H1 (cell line): Measurements from ENCODE around the gene IQCF2. TPM values are rescaled to one million over a fixed set of nuclear protein-coding genes. Genes with fewer than 3 reads are reported as not detected.

Experiments used
- CTCF ChIA-PET: fragments of 300-600 bp; sonication (Branson Sonifier 250); formaldehyde crosslinking; loops from one replicate; lab custom pipeline; 2021; ENCODE audit not compliant: partially characterized antibody; lab: Charles Lee
- POLR2A ChIA-PET: fragments of 300-600 bp; sonication (Branson Sonifier 250); formaldehyde crosslinking; loops from one replicate; lab custom pipeline; 2021; ENCODE audit warnings: inconsistent platforms; ENCODE audit not compliant: partially characterized antibody; lab: Charles Lee
- DNase-seq, 2 experiments: peaks; one replicate each; pipeline versions ENCODE4 v3.0.0 to v3.0.0-alpha.2; 2010 to 2022; ENCODE audit warnings: low spot score in 2 of 2, low read depth in 1 of 2, mixed read lengths in 1 of 2
- FAIRE-seq: peaks from 2 replicates; lab custom pipeline; 2011; peaks lifted over from hg19 to GRCh38; lab: Jason Lieb, UNC
- H2AFZ ChIP-seq: 2 replicates; pipeline ENCODE4 v1.8.1; 2012; ENCODE audit warnings: low read length, inconsistent platforms
- H2AK5ac ChIP-seq: 2 replicates; pipeline ENCODE4 v1.6.1; 2013; ENCODE audit warnings: low read depth, low read length
- H2BK120ac ChIP-seq: replicated peaks from 2 replicates; pipeline ENCODE3; 2013; ENCODE audit warnings: low read depth, low read length, inconsistent platforms
- H2BK12ac ChIP-seq: 2 replicates; pipeline ENCODE4 v1.6.1; 2013; ENCODE audit warnings: low read depth, low read length
- H2BK15ac ChIP-seq: 2 replicates; pipeline ENCODE4 v1.6.1; 2013; ENCODE audit warnings: low read length
- H2BK20ac ChIP-seq: 2 replicates; pipeline ENCODE4 v1.6.1; 2013; ENCODE audit warnings: low read length
- H2BK5ac ChIP-seq: 2 replicates; pipeline ENCODE4 v1.6.1; 2013; ENCODE audit warnings: low read depth, low read length
- H3K14ac ChIP-seq: 2 replicates; pipeline ENCODE4 v1.6.1; 2013; ENCODE audit warnings: inconsistent platforms; ENCODE audit not compliant: insufficient read length
- H3K18ac ChIP-seq: 2 replicates; pipeline ENCODE4 v1.6.1; 2013; ENCODE audit warnings: low read length; ENCODE audit errors: extremely low read depth
- H3K23ac ChIP-seq: 2 replicates; pipeline ENCODE4 v1.6.1; 2013; ENCODE audit warnings: inconsistent platforms; ENCODE audit not compliant: insufficient read length
- H3K23me2 ChIP-seq: 2 replicates; pipeline ENCODE4 v1.6.1; 2013; ENCODE audit warnings: low read depth, low read length
- H3K27ac ChIP-seq: 2 replicates; pipeline ENCODE4 v1.6.1; 2011; ENCODE audit warnings: low read depth, low read length, inconsistent platforms
- H3K27me3 ChIP-seq, 4 experiments: replicated peaks in 1 of 4; 1 replicate in 1 of 4; 2 replicates in 3 of 4; pipeline versions ENCODE4 v1.6.1 to v1.8.1; 2011 to 2013; ENCODE audit warnings: low read length in 3 of 4, mild to moderate bottlenecking in 3 of 4, inconsistent platforms in 2 of 4, mixed read lengths in 2 of 4, moderate library complexity in 1 of 4; ENCODE audit not compliant: control insufficient read depth in 3 of 4, insufficient read depth in 3 of 4; ENCODE audit errors: extremely low read depth in 1 of 4
- H3K36me3 ChIP-seq, 4 experiments: 2 replicates each; pipeline versions ENCODE4 v1.6.1 to v1.8.1; 2011 to 2013; ENCODE audit warnings: mild to moderate bottlenecking in 4 of 4, low read length in 3 of 4, moderate library complexity in 2 of 4, control low read depth in 1 of 4, inconsistent platforms in 1 of 4; ENCODE audit not compliant: insufficient read depth in 4 of 4, control insufficient read depth in 2 of 4
- H3K4ac ChIP-seq: replicated peaks from 2 replicates; pipeline ENCODE3; 2013; ENCODE audit warnings: low read length, low read depth, mixed read lengths, inconsistent platforms; ENCODE audit not compliant: insufficient read length
- H3K4me1 ChIP-seq, 4 experiments: replicated peaks in 1 of 4; 1 replicate in 1 of 4; 2 replicates in 3 of 4; pipeline versions ENCODE4 v1.6.1 to v1.8.1; 2011 to 2013; ENCODE audit warnings: low read length in 3 of 4, inconsistent platforms in 2 of 4, mixed read lengths in 1 of 4; ENCODE audit not compliant: insufficient read depth in 4 of 4, control insufficient read depth in 3 of 4
- H3K4me2 ChIP-seq, 2 experiments: 2 replicates each; pipeline versions ENCODE4 v1.6.1 to v1.8.1; 2011 to 2013; ENCODE audit warnings: low read depth in 2 of 2, low read length in 2 of 2, control low read depth in 1 of 2, inconsistent platforms in 1 of 2, mild to moderate bottlenecking in 1 of 2; ENCODE audit not compliant: insufficient read depth in 1 of 2
- H3K4me3 ChIP-seq, 4 experiments: fragments of 200-600, 300-600 bp in 1 of 4; sonication (generic), shearing (Covaris generic), sonication (Bioruptor Twin) in 1 of 4; 2 replicates each; pipeline versions ENCODE4 v1.5.1 to v1.8.1; 2011 to 2016; ENCODE audit warnings: low read length in 4 of 4, low read depth in 3 of 4, control low read depth in 2 of 4, inconsistent platforms in 2 of 4, mild to moderate bottlenecking in 2 of 4, mixed read lengths in 1 of 4, moderate library complexity in 1 of 4; ENCODE audit not compliant: insufficient read depth in 2 of 4; ENCODE audit errors: extremely low read depth in 1 of 4
- H3K56ac ChIP-seq: replicated peaks from 2 replicates; pipeline ENCODE3; 2013; ENCODE audit warnings: low read depth, mild to moderate bottlenecking, mixed read lengths, low read length, inconsistent platforms; ENCODE audit not compliant: insufficient read length
- H3K79me1 ChIP-seq: 2 replicates; pipeline ENCODE4 v1.6.1; 2013; ENCODE audit warnings: low read depth, low read length, control low read depth
- H3K79me2 ChIP-seq, 2 experiments: 2 replicates each; pipeline versions ENCODE4 v1.6.1 to v1.8.1; 2012 to 2013; ENCODE audit warnings: low read length in 2 of 2, mild to moderate bottlenecking in 2 of 2, inconsistent platforms in 1 of 2; ENCODE audit not compliant: insufficient read depth in 2 of 2, control insufficient read depth in 1 of 2
- H3K9ac ChIP-seq, 4 experiments: replicated peaks in 1 of 4; 1 replicate in 1 of 4; 2 replicates in 3 of 4; pipeline versions ENCODE4 v1.6.1 to v1.8.1; 2011 to 2013; ENCODE audit warnings: low read depth in 3 of 4, low read length in 3 of 4, control low read depth in 2 of 4, mild to moderate bottlenecking in 2 of 4, moderate library complexity in 2 of 4, inconsistent platforms in 1 of 4; ENCODE audit errors: extremely low read depth in 1 of 4
- H3K9me3 ChIP-seq, 2 experiments: 2 replicates each; pipeline versions ENCODE4 v1.6.1 to v1.8.1; 2012 to 2013; ENCODE audit warnings: mild to moderate bottlenecking in 2 of 2, moderate library complexity in 2 of 2, control low read depth in 1 of 2, inconsistent platforms in 1 of 2, low read depth in 1 of 2, low read length in 1 of 2, mixed read lengths in 1 of 2; ENCODE audit not compliant: insufficient read depth in 2 of 2
- H4K20me1 ChIP-seq, 2 experiments: replicated peaks in 1 of 2; 2 replicates each; pipeline versions ENCODE3 to v1.8.1; 2011 to 2013; ENCODE audit warnings: inconsistent platforms in 2 of 2, low read length in 2 of 2, mild to moderate bottlenecking in 1 of 2; ENCODE audit not compliant: insufficient read depth in 2 of 2, control insufficient read depth in 1 of 2
- H4K5ac ChIP-seq: 2 replicates; pipeline ENCODE4 v1.6.1; 2013; ENCODE audit warnings: low read length, low read depth, mixed read lengths, inconsistent platforms; ENCODE audit not compliant: insufficient read length
- H4K8ac ChIP-seq: 2 replicates; pipeline ENCODE4 v1.8.0; 2013; ENCODE audit warnings: mild to moderate bottlenecking, moderate library complexity, low read length, inconsistent platforms; ENCODE audit not compliant: insufficient read depth; ENCODE audit errors: extremely low read depth
- H4K91ac ChIP-seq: replicated peaks from 2 replicates; pipeline ENCODE3; 2013; ENCODE audit warnings: low read length, mixed read lengths, inconsistent platforms; ENCODE audit not compliant: insufficient read length
- ASH2L ChIP-seq: fragments of 200-600, 300-600 bp; sonication (generic); IDR thresholded peaks from one replicate; pipeline ENCODE4 v1.7.1; 2017; ENCODE audit warnings: low read length
- BACH1 ChIP-seq: IDR thresholded peaks from 2 replicates; pipeline ENCODE4 v1.6.1; 2012; ENCODE audit warnings: low read length, improper control_type of control experiment
- CEBPB ChIP-seq: IDR thresholded peaks from 2 replicates; pipeline ENCODE4 v1.6.1; 2012; ENCODE audit warnings: low read depth, low read length
- CREB1 ChIP-seq: IDR thresholded peaks from 2 replicates; pipeline ENCODE4 v1.6.1; 2012; ENCODE audit warnings: inconsistent platforms
- MAFK ChIP-seq: IDR thresholded peaks from 2 replicates; pipeline ENCODE4 v1.6.1; 2012; ENCODE audit warnings: low read depth, mild to moderate bottlenecking, improper control_type of control experiment, low read length
- MAX ChIP-seq: IDR thresholded peaks from 2 replicates; pipeline ENCODE4 v1.6.1; 2012; ENCODE audit warnings: inconsistent platforms
- POU5F1 ChIP-seq: IDR thresholded peaks from 2 replicates; pipeline ENCODE4 v1.6.1; 2011; ENCODE audit warnings: low read depth, mild to moderate bottlenecking, low read length, moderate library complexity
- RAD21 ChIP-seq, 2 experiments: IDR thresholded peaks in 1 of 2; conservative IDR thresholded peaks in 1 of 2; 2 replicates each; pipeline ENCODE4 v1.6.1; 2011; ENCODE audit warnings: low read depth in 2 of 2, low read length in 2 of 2, improper control_type of control experiment in 1 of 2, inconsistent platforms in 1 of 2, mild to moderate bottlenecking in 1 of 2, moderate library complexity in 1 of 2
- RXRA ChIP-seq: IDR thresholded peaks from 2 replicates; pipeline ENCODE4 v1.6.1; 2011; ENCODE audit warnings: low read depth, mild to moderate bottlenecking, low read length, moderate library complexity; ENCODE audit not compliant: insufficient read depth
- SP4 ChIP-seq: IDR thresholded peaks from 2 replicates; pipeline ENCODE4 v1.6.1; 2012; ENCODE audit warnings: low read length, inconsistent platforms
- TEAD4 ChIP-seq: IDR thresholded peaks from 2 replicates; pipeline ENCODE4 v1.6.1; 2012; ENCODE audit warnings: low read depth, low read length, inconsistent platforms, mixed read lengths
- USF2 ChIP-seq: IDR thresholded peaks from 2 replicates; pipeline ENCODE4 v1.6.1; 2011; ENCODE audit warnings: low read length, improper control_type of control experiment
- WGBS, 2 experiments: shearing (Covaris generic) in 1 of 2; methylation state at CpG; one replicate each; pipeline versions ENCODE4 v1.1.6 to v1.1.7; 2013 to 2015; ENCODE audit warnings: low lambda C conversion rate in 2 of 2, mixed read lengths in 2 of 2, inconsistent platforms in 1 of 2, low coverage in 1 of 2, missing lambda C conversion rate in 1 of 2; ENCODE audit not compliant: insufficient replicate concordance in 2 of 2, insufficient coverage in 1 of 2, insufficient read length in 1 of 2; ENCODE audit errors: extremely low coverage in 1 of 2, missing lambda C conversion rate in 1 of 2; 5-methylcytosine and 5-hydroxymethylcytosine counted together
- polyA plus RNA-seq, 7 experiments: library from polyadenylated mRNA; depleted of rRNA in 3 of 7; stranded (reverse) in 5 of 7; unstranded in 2 of 7; fragments of >200 nt in 5 of 7; fragments of 200-250 nt in 2 of 7; gene quantifications; 1 replicate in 5 of 7; 2 replicates in 1 of 7; 4 replicates in 1 of 7; pipeline versions ENCODE4 v1.2.1 to v1.2.3, GENCODE V29; 2011 to 2013; ENCODE audit warnings: missing spikeins in 2 of 7, mixed read lengths in 2 of 7
- total RNA-seq: library from RNA; stranded (reverse); fragmentation: NEBNext Ultra II Directional; extraction: Animal tissue kit (Norgen Biotek cat#: 25700); gene quantifications from 2 replicates; pipeline ENCODE4 v1.2.1, GENCODE V29; 2021

Gene IQCF2
- total and polyA plus RNA-seq, 2 of the 8 experiments (the other 6 are each of a cell fraction or from before 2014, with no cell fraction given): not detected

- no peak for FAIRE-seq
- Histone ChIP-seq H3K4me3 (no peak overlapping the region), H2AFZ (0 out of 2 replicates have a peak overlapping the region, but pooled peaks have one; percentile 11), H3K4me2 (no peak overlapping the region), H2BK12ac (no peak overlapping the region), H3K23ac (no peak overlapping the region), H3K4ac (no peak overlapping the region), H3K4me1 (no peaks in the 10 kb centered on the region), H4K5ac (no peak overlapping the region), H4K20me1 (no peaks in the 10 kb centered on the region), H3K27me3 (no peaks in the 10 kb centered on the region), H3K9me3 (no peaks in the 10 kb centered on the region), H2BK15ac (0 out of 2 replicates have a peak overlapping the region, but pooled peaks have one; percentile 14), H3K18ac (no peak overlapping the region), H3K36me3 (no peaks in the 10 kb centered on the region), H2BK120ac (no peak overlapping the region), H3K14ac (no peak overlapping the region), H3K9ac (no peak overlapping the region), H4K8ac (no peak overlapping the region), H2BK5ac (no peak overlapping the region), H3K56ac (no peak overlapping the region), H3K79me2 (no peaks in the 10 kb centered on the region), H3K79me1 (no peaks in the 10 kb centered on the region), H3K27ac (no peak overlapping the region), H2BK20ac (no peak overlapping the region), H4K91ac (no peak overlapping the region), H3K23me2 (no peaks in the 10 kb centered on the region), H2AK5ac (no peak overlapping the region)
- no peak for DNase-seq
- TF ChIP-seq MAX: no peak
- no peak for TF ChIP-seq MAFK
- TF ChIP-seq TEAD4: no peak
- TF ChIP-seq SP4: no peak
- TF ChIP-seq BACH1: no peak
- TF ChIP-seq CREB1: no peak
- no peak for TF ChIP-seq ASH2L
- TF ChIP-seq CEBPB: no peak
- TF ChIP-seq RAD21 (IDR thresholded peaks at IDR 0.05 in 1 of 2, conservative IDR thresholded peaks at IDR 0.05 in 1 of 2; ENCODE audit: low read depth in 2 of 2, low read length in 2 of 2): no peak
- TF ChIP-seq USF2: no peak
- no peak for TF ChIP-seq POU5F1
- TF ChIP-seq RXRA: no peak
- WGBS, 2 experiments: 80% methylated on average over 6 of the region's 6 CpGs; no CpG with 5 or more reads in 1 of the 2 experiments
- ChIA-PET CTCF (interaction anchor here (1.4 kb wide), 1 partner anchor 56 kb away, joined by 4 read pairs; no protein-coding TSS in a partner anchor), POLR2A (interaction anchor here (1.0 to 1.8 kb wide), 3 partner anchors 85 to 119 kb away, joined by 3 to 5 read pairs (median 3); partner anchors contain the start of genes PCBP4 and RPL29)
Measured at GRCh38 chr3:51876186-51876585, 14.8 kb downstream of the IQCF2 start.
